Dedifferentiated amniotic fluid mesenchymal stem cell (primary cell): ENCODE data around the gene TNFRSF17.
"Not testable (repeated sequence)": the region's sequence is repeated elsewhere in the genome, so short reads cannot be mapped to it uniquely, and the experiment has no call there.

Source experiments
- DNase-seq: peaks from one replicate; pipeline ENCODE4 v3.0.0-alpha.2; 2016; ENCODE audit errors: extremely low spot score

Gene TNFRSF17

GRCh38 chr16:11964761-11965551 is at the start of gene TNFRSF17:
TNFRSF17 (plus strand) TSS chr16:11965210; CDS start chr16:11965325, 115 bp downstream.
- DNase-seq = peak; percentile 52

GRCh38 chr16:11915644-11916523 is 49.1 kb upstream of the TNFRSF17 start, which contains the start of gene GSPT1:
GSPT1 (minus strand) TSS chr16:11915956; CDS start chr16:11915720, 236 bp downstream.
- peak; percentile 97 for DNase-seq

- DNase-seq = peak; percentile 65
Measured at GRCh38 chr16:11916524-11917285, 48.3 kb upstream of the TNFRSF17 start.

- DNase-seq = not testable (repeated sequence)
Measured at GRCh38 chr16:11924046-11924445, 41.0 kb upstream of the TNFRSF17 start.

- not testable (repeated sequence) for DNase-seq
Measured at GRCh38 chr16:11927350-11927749, 37.7 kb upstream of the TNFRSF17 start.

GRCh38 chr16:11941945-11942344 is 23.1 kb upstream of the TNFRSF17 start, which contains the start of gene NPIPB2:
NPIPB2 (minus strand) TSS chr16:11942045; CDS start chr16:11942045, 0 bp downstream.
- not testable (repeated sequence) for DNase-seq

GRCh38 chr16:11946433-11946832 is 18.6 kb upstream of the TNFRSF17 start:
- no peak for DNase-seq

GRCh38 chr16:11948819-11949218 is 16.2 kb upstream of the TNFRSF17 start:
- no peak for DNase-seq

- DNase-seq = peak; percentile 43
Measured at GRCh38 chr16:11949527-11949926, 15.5 kb upstream of the TNFRSF17 start.

- no peak for DNase-seq
Measured at GRCh38 chr16:11950388-11950787, 14.6 kb upstream of the TNFRSF17 start.

- DNase-seq = not testable (repeated sequence)
Measured at GRCh38 chr16:11953576-11953975, 11.4 kb upstream of the TNFRSF17 start.

- DNase-seq = peak; percentile 93
Measured at GRCh38 chr16:11955713-11956123, 9.3 kb upstream of the TNFRSF17 start.

GRCh38 chr16:11956558-11956957 is 8.5 kb upstream of the TNFRSF17 start:
- DNase-seq = no peak

GRCh38 chr16:11957591-11958395 is 7.2 kb upstream of the TNFRSF17 start:
- no peak for DNase-seq

- DNase-seq = not testable (repeated sequence)
Measured at GRCh38 chr16:11962457-11962856, 2.6 kb upstream of the TNFRSF17 start.

GRCh38 chr16:11962978-11963377 is 2.0 kb upstream of the TNFRSF17 start:
- not testable (repeated sequence) for DNase-seq

- DNase-seq = no peak
Measured at GRCh38 chr16:11963706-11964105, 1.3 kb upstream of the TNFRSF17 start.

- no peak for DNase-seq
Measured at GRCh38 chr16:11966173-11966572, 1.2 kb downstream of the TNFRSF17 start.

GRCh38 chr16:11967195-11967911 is 2.3 kb downstream of the TNFRSF17 start:
- no peak for DNase-seq

GRCh38 chr16:11968577-11968976 is 3.6 kb downstream of the TNFRSF17 start:
- DNase-seq = no peak
